CD4-positive, alpha-beta T cell treated with Interleukin-4 for 1 hour (primary cell): ENCODE results near the gene LRRC74B.
"Not testable (repeated sequence)": the region's sequence is repeated elsewhere in the genome, so short reads cannot be mapped to it uniquely, and the experiment has no call there.

ENCODE experiments used
- DNase-seq, 2 donors: peaks; one replicate each; pipeline ENCODE4 v3.0.0-alpha.2; 2020 to 2022

The LRRC74B gene

DNA sequence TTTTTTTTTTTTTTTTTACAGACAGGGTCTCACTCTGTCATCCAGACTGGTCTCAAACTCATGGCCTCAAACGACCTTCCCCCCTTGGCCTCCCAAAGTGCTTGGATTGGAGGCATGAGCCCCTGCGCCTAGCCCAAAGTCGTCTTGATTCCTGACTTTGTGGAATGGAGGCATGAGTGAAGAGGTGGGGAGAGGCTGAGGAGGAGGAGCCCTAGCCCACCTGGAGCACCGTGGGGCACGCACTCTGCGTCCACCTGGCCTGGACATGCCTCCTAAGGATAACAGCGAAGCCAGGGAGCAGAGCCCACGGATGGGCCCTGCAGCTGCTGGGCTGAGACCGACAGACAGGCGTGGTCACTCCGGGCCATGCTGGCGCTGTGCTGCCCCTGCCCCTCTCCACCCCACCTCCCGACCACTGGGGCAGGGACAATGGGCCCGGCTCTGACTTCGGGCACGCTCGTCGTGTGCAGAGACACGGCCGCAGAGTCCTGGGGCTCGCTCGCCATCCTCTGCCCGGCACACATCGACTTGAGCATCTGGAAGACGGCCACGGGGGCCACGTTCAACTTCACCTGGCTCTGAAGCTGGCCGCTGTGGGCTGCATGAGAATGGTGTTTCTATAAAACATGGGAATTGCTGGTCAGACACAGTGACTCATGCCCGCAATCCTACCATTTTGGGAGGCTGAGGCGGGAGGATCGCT is 34.8 kb downstream of the LRRC74B start:
- no peak for DNase-seq

DNA sequence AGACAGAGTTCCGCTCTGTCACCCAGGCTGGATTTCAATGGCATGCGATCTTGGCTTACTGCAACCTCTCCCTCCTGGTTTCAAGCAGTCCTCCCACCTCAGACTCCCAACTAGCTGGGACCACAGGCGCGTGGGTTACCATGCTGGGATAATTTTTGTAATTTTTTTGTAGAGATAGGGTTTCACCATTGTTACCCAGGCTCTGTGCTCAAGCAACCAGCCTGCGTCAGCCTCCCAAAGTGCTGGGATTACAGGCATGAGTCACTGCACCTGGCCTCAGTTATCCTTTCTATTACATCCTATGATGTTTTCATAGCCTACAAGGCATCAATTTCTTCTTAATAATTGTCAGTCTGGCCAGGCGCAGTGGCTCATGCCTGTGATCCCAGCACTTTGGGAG is 36.5 kb downstream of the LRRC74B start:
- DNase-seq: no peak

DNA sequence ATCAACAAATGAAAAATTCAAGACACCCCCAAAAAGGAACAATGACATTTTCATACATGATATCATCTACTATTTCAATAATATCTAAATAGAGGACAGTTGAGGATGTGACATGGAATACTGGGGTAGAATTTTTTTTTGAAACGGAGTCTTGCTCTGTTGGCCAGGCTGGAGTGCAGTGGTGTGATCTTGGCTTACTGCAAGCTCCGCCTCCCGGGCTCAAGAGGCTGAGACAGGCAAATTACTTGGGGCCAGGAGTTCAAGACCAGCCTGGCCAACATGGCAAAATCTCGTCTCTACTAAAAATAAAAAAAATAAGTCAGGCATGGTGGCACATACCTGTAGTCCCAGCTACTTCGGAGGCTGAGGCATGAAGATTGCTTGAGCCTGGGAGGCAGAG is 41.4 kb downstream of the LRRC74B start:
- DNase-seq: no peak

DNA sequence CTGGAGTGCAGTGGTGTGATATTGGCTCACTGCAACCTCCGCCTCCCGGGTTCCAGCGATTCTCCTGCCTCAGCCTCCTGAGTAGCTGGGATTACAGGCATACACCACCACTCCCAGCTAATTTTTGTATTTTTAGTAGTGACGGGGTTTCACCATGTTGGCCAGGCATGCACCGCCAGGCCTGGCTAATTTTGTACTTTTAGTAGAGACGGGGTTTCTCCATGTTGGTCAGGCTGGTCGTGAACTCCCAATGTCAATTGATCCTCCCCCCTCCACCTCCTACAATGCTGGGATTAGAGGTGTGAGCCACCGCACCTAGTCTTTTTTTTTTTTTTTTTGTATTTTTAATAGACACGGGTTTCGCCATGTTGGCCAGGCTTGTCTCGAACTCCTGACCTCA is 42.2 kb downstream of the LRRC74B start:
- DNase-seq: not testable (repeated sequence)

- DNase-seq: not testable (repeated sequence)
Observed at GRCh38 chr22:21091220-21091619, 45.5 kb downstream of the LRRC74B start.

- DNase-seq: no peak
Observed at GRCh38 chr22:21092797-21093554, 47.2 kb downstream of the LRRC74B start.

DNA sequence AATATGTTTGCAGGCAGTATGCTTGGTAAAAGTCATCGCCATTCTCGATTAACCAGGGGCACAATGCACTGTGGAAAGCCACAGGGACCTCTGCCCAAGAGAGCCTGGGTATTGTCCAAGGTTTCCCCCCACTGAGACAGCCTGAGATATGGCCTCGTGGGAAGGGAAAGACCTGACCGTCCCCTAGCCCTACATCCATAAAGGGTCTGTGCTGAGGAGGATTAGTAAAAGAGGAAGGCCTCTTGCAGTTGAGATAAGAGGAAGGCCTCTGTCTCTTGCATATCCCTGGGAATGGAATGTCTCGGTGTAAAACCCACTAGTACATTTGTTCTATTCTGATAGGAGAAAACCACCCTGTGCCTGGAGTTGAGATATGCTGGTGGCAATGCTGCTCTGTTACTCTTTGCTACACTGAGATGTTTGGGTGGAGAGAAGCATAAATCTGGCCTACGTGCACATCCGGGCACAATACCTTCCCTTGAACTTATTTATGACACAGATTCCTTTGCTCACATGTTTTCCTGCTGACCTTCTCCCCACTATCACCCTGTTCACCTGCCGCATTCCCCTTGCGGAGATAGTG is 47.9 kb downstream of the LRRC74B start:
- DNase-seq: not testable (repeated sequence)

DNA sequence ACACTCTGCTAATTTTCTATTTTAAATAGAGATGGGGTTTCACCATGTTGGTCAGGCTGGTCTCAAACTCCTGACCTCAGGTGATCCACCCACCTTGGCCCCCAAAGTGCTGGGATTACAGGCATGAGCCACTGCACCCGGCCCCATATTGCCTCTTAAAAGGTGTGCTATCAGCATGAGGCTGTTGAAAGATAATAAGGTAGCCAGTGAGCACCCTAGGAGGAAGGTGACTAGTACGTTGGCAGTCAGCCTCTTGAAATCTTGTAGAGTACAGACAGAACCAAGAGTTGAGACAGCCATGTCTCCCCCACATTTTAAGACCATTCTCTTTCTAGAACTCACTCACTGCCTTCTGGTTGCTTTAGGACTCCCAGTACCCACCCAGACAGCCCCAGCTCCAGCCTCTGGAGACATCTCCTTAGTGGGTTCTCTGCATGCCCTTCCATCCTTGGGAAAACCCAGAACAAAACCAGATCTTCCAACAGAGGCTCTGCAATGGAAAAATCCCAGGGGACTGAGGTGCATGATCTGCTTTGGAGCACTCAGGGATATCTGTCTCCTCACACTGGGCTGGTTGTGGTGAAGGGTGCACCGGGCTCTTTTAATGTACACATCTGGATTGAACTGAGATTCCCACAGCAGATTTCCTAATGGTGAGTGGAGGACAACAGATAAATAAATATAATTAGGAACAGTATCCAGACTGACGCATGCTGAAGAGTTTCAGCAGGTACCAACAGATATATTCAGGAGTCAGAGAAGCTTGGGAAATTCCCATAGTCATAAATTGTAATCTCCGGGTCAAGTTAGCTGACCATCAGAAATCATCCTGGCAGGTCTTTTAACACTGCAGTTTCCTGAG is 49.4 kb downstream of the LRRC74B start:
- no peak for DNase-seq

- no peak for DNase-seq
Observed at GRCh38 chr22:21095773-21096107, 50.0 kb downstream of the LRRC74B start.

DNA sequence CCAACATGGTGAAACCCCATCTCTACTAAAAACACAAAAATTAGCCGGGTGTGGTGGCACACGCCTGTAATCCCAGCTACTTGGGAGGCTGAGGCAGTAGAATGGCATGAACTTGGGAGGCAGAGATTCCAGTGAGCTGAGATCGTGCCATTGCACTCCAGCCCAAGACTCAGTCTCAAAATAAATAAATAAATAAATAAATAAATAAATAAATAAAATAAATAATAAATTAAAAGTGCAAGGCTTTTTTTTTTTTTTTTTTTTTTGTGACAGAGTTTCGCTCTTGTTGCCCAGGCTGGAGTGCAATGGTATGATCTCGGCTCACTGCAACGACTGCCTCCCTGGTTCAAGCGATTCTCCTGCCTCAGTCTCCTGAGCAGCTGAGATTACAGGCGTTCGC is 51.1 kb downstream of the LRRC74B start:
- DNase-seq: not testable (repeated sequence)

DNA sequence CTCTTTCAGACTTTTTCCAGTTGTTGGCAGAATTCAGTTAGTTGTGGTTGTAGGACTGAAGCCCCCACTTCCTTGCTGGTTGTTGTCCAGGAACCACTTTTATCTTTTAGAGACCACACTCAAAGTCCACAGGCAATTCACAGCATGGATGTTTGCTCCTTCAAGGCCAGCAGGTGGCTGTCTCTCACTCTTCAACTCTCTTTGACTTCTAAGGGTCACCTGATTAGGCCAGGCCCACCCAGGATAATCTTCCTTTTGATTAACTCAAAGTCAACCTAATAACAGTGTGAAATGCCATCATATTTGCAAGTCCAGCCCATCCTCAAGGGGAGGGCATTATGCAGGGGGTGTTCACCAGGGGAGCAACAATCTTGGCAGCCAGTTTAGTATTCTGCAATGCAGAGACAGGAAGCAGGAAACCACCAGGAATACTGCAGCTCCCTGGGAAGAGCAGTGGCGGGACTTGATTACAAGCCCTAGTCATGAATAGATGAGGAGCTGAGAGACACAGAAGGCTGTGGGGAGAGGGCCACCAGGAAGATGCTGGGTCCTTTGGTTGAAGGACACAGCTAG is 52.4 kb downstream of the LRRC74B start:
- no peak for DNase-seq

GRCh38 chr22:21099578-21099977 is 53.8 kb downstream of the LRRC74B start:
- no peak for DNase-seq

DNA sequence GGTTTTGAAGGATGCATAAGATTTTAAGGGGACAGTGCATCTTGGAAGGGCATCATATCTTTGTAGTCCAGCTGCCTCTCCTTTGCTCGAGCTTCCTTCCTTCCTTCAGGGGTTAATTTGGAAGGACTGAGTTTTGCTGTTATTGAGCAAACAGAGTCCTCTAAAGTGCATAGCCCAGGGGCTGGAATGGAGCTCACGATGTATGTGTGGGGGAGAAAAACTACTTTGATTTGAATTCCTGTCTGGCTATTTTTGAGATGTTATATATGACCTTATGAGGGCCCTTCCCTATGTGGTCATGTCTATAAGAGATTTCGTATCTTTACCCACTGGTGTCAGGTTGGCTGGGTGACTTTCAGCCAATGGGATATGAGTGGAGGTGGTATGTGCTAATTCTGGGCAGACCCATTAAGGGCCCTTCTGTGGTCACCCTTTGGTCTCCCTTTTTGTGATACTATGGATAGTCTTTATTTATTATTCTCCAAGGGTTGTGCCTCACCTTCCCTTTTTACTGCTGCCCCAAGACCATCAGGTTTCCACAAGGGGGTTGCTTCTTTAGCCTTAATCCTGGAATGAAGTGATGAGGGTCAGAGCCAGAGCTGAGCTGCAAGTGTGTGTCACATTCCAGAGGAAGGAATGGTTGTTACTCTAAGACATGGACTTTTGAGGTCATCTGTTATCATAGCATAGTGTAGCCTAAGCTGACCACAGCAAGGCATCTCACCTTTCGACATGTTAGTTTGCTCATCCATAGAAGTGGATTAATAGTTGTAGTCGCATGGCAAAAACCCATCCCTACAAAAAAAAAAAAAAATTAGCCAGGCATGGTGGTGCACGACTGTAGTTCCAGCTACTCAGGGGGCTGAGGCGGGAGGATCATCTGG is 54.6 kb downstream of the LRRC74B start:
- no peak for DNase-seq

DNA sequence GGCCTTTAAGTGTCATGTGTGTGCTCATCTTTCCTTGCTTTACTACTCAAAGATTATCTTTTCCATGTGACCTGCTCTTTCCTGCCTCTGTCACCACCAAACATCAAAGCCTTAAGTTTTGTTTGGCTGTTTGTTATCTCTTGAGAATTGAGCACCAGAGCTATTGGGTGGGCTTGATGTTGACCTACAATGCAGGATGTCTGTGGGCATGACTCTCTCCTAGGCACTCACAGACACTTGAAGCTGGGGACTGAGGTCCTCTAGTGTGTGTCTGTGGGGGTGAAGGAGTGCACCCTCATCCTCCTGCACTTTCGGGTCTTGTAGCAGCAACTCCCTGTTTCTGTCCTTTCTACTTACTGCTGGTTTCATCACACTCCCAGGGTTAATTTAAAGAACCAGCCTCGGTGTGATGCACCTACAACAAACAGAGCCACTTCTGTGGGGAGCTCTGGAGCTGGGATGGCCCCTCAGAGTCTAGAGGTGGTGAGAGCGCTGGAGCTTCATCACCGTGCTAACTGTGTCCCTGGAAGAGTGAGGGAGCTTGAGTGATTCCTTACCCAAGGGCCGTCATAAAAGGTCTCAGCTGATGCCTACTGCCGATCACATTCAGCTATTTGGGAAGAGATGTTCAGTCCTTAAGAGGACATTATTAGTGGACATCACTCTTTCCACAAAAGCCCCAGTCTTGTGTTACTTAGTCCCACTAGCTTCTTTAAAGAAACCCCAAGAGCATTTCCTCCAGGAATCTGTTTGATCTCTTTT is 56.3 kb downstream of the LRRC74B start:
- no peak for DNase-seq

DNA sequence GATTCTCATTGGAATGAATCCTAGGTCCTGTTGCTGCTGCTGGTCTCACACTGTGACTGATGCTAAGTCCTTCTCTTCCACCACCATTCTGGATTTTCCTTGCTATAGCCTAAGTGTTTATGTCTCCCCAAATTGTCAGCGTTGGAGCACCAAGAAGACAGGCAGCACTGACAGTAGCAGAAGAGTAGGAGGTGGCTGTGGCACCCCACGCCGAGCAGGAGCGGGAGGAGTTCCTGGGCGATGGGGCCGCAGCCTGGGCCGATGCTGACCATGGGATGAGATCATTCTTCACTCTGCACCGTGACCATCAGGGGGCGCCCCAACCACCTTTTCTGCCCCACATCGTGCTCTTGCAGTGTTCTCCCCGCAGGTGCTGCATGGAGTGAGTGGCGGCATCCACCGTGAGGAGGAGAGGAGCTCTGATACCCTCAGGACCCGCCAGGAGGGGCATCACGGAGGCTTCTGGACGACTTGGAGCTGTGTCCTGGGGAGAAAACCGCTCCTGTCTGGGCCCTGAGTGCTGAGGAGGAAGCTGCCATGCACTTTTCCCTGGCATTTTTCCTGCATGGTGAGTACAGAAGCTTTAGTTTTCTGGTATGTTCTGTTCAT is 57.0 kb downstream of the LRRC74B start:
- peak; percentile 66 to 67 for DNase-seq

DNA sequence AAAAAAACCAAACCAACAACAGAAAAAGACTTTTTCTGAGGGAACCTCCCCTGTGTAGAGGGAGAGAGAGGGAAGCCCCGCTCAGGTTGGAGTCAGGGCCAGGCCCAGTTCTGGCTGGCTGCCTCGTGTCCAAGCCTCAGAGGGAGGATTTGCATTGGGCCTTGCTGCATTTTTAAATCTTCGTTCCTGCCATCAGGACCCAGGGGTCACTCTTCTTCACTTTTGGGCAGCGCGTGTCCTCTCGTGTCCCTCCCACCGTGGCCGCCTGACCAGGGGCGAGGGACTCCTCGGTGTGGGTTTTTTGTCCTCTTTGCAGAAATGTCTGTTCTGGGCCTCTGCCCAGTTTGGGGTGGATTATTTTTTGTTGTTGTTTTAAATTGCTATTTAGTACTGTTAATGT is 57.9 kb downstream of the LRRC74B start:
- DNase-seq: no peak

DNA sequence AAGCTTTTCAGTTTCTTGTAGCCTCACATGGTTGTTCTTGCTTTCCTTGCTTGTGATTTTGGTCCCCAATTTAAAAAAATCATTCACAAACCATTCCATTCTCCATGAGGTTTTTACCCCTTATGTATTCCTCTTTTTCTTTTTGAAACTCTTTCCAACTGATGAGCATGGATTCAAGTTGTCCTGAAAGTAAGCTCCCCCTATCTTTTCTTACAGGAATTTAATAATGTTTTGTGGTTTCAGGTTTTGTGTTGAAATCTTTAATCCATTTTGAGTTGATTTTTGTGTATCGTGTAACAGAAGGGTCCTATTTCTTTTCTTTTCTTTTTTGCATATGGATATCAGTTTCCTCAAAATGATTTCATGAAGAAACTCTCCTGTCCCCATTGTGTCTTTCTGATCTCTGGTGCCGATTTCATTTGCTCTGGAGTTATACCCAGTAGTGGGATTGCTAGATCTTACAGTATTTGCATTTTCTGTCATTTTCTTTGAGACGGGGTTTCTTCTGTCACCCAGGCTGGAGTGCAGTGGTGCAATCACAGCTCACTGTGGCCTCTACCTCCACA is 58.5 kb downstream of the LRRC74B start:
- DNase-seq: no peak

DNA sequence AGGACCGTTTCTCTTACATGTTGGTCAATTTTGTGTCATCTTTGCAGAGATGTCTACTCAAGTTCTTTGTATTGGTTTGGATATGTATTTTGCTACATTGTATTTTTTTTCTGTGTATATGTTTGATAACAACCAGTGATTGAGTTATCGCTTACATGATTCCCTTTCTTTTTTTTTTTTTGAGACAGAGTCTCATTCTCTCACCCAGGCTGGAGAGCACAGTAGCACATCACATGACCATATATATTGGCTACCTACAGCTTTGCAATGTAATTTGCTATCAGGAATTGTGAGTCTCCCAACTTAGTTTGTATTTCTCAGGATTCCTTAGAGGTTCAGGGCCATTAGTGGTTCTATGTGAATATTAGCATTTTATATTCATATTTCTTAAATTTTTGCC is 59.5 kb downstream of the LRRC74B start:
- DNase-seq: no peak

GRCh38 chr22:21106000-21106399 is 60.3 kb downstream of the LRRC74B start:
- DNase-seq: no peak

DNA sequence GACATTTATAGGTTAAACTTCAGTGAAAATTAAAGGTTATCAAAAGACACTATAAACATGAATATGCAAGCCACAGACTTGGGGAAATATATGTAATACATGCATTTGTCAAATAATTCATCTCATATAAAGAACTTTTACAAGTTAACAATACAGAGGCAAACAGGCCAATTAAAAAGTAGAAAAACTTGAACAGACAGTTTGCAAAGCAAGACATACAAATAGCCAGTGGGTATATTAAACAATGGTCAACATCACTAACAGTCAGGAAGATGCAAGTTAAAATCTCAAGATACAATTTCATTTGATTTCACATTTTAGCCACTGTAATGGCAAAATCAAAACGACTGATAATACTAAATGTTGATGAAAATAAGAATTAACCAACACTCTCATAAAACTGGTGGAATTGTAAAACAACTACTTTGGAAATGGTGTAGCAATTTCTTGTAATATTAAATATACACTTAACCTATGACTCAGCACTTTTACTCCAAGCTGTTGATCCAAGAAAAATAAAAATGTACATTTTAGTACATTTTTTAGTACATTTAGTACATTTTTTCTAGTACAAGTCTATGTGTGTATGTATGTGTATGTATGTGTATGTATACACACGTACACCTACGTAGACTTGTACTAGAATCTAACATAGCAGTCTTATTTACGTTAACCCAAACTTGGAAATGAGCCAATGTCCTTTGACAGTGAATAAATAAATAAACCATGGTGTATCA is 62.8 kb downstream of the LRRC74B start:
- DNase-seq: no peak
